WERI-Rb-1 (cell line): ENCODE data around the gene TBC1D9B.

Source experiments
- DNase-seq: peaks from one replicate; pipeline ENCODE4 v3.0.0-alpha.2; 2020
- H3K27ac ChIP-seq: fragments of 250-450 bp; sonication (Bioruptor Pico); 2 replicates; pipeline ENCODE4 v1.5.1; 2020; ENCODE audit warnings: mild to moderate bottlenecking, moderate library complexity
- H3K27me3 ChIP-seq: fragments of 250-450 bp; sonication (Bioruptor Pico); 2 replicates; pipeline ENCODE4 v1.5.1; 2021; ENCODE audit warnings: mild to moderate bottlenecking, low read depth, moderate library complexity; ENCODE audit not compliant: insufficient read depth, severe bottlenecking
- H3K36me3 ChIP-seq: fragments of 250-450 bp; sonication (Bioruptor Pico); 2 replicates; pipeline ENCODE4 v1.5.1; 2020; ENCODE audit warnings: mild to moderate bottlenecking, moderate library complexity
- H3K4me3 ChIP-seq: 2 replicates; pipeline ENCODE4 v1.5.1; 2011; ENCODE audit warnings: low read depth, mild to moderate bottlenecking, control low read depth, low read length
- H3K9me3 ChIP-seq: fragments of 250-450 bp; sonication (Bioruptor Pico); 2 replicates; pipeline ENCODE4 v1.5.1; 2021; ENCODE audit warnings: mild to moderate bottlenecking, moderate library complexity; ENCODE audit not compliant: severe bottlenecking
- CTCF ChIP-seq: IDR thresholded peaks from 2 replicates; pipeline ENCODE4 v1.5.1; 2011; ENCODE audit warnings: low read depth, mild to moderate bottlenecking, control low read depth, inconsistent platforms, low read length

TBC1D9B gene

GRCh38 chr5:179906795-179907555, 722 bp downstream of the TBC1D9B start:
- no peak overlapping the region for H3K27ac ChIP-seq
- no peaks in the 10 kb centered on the region for H3K36me3 ChIP-seq
- H3K9me3 ChIP-seq: no peaks in the 10 kb centered on the region
- no peaks in the 10 kb centered on the region for H3K27me3 ChIP-seq
- peak overlapping the region; percentile 58 for H3K4me3 ChIP-seq
- no peak for DNase-seq
- TF ChIP-seq CTCF: no peak

- no peaks in the 10 kb centered on the region for H3K9me3 ChIP-seq
- DNase-seq: no peak
- no peak for TF ChIP-seq CTCF
- no peak overlapping the region for H3K27ac ChIP-seq
- H3K36me3 ChIP-seq: no peaks in the 10 kb centered on the region
- no peak overlapping the region for H3K4me3 ChIP-seq
- H3K27me3 ChIP-seq: no peaks in the 10 kb centered on the region
Measured at GRCh38 chr5:179906294-179906794, 1.4 kb downstream of the TBC1D9B start.

- H3K27ac ChIP-seq: no peak overlapping the region
- DNase-seq: no peak
- H3K36me3 ChIP-seq: no peaks in the 10 kb centered on the region
- H3K9me3 ChIP-seq: no peaks in the 10 kb centered on the region
- H3K27me3 ChIP-seq: no peaks in the 10 kb centered on the region
- H3K4me3 ChIP-seq: no peak overlapping the region
- no peak for TF ChIP-seq CTCF
Measured at GRCh38 chr5:179905161-179905560, 2.5 kb downstream of the TBC1D9B start.

- no peak for DNase-seq
- Histone ChIP-seq H3K27me3 (no peaks in the 10 kb centered on the region), H3K9me3 (no peaks in the 10 kb centered on the region), H3K4me3 (no peak overlapping the region), H3K27ac (no peak overlapping the region), H3K36me3 (no peaks in the 10 kb centered on the region)
- no peak for TF ChIP-seq CTCF
Measured at GRCh38 chr5:179904463-179905160, 3.1 kb downstream of the TBC1D9B start.

GRCh38 chr5:179902763-179903158, 4.9 kb downstream of the TBC1D9B start:
- Histone ChIP-seq H3K27ac (no peak overlapping the region), H3K4me3 (no peak overlapping the region), H3K9me3 (no peaks in the 10 kb centered on the region), H3K27me3 (no peaks in the 10 kb centered on the region), H3K36me3 (peaks cover 6% of the 10 kb centered on the region)
- TF ChIP-seq CTCF: no peak
- DNase-seq: no peak
